Measurements from ENCODE around the gene KCNQ5. TPM values are rescaled to one million over a fixed set of nuclear protein-coding genes. Genes with fewer than 3 reads are reported as not detected.

KCNQ5 gene
- total RNA-seq, 4 donors from 2014 or later: 0.14 to 1.2 (median 0.48) TPM; not detected in 1

GRCh38 chr6:73030791-73031782 is 409.2 kb downstream of the KCNQ5 start:
- in situ Hi-C loops (cut with MboI; ENCODE audit: low pct_ligation_motif_present in 1 of 4, low pct_unique_long_range_greater_than_20kb in 1 of 4, low sequenced_read_pairs in 3 of 4): no loop called here
- TF ChIP-seq EP300 (IDR thresholded peaks at IDR 0.05; ENCODE audit: low read depth) (no peak), CTCF (IDR thresholded peaks at IDR 0.05) (no peak), POLR2A (IDR thresholded peaks at IDR 0.05) (no peak), POLR2AphosphoS5 (IDR thresholded peaks at IDR 0.05) (no peak)
- 76% methylated on average over 7 to 9 of the region's 9 CpGs for WGBS, 2 donors (ENCODE audit: low coverage in 1 of 2)
- Histone ChIP-seq H3K27me3 (no peaks in the 10 kb centered on the region), H3K9me3 (no peaks in the 10 kb centered on the region), H3K27ac (no peak overlapping the region), H3K4me1 (no peaks in the 10 kb centered on the region), H3K36me3 (no peaks in the 10 kb centered on the region), H3K4me3 (no peak overlapping the region)
- no peak for DNase-seq
- intact Hi-C loops (cut with DNase I; ENCODE audit: low total_unique reads): no loop called here

GRCh38 chr6:73032586-73032985 is 410.7 kb downstream of the KCNQ5 start:
- Histone ChIP-seq H3K4me3 (no peak overlapping the region), H3K36me3 (no peaks in the 10 kb centered on the region), H3K4me1 (no peaks in the 10 kb centered on the region), H3K27ac (no peak overlapping the region), H3K27me3 (no peaks in the 10 kb centered on the region), H3K9me3 (no peaks in the 10 kb centered on the region)
- no peak for DNase-seq
- in situ Hi-C loops (cut with MboI; ENCODE audit: low pct_ligation_motif_present in 1 of 4, low pct_unique_long_range_greater_than_20kb in 1 of 4, low sequenced_read_pairs in 3 of 4): no loop called here
- intact Hi-C loops (cut with DNase I; ENCODE audit: low total_unique reads): no loop called here
- WGBS, 2 donors (ENCODE audit: low coverage in 1 of 2): 73 to 88% methylated on average over 1 to 2 of the region's 2 CpGs
- TF ChIP-seq EP300 (IDR thresholded peaks at IDR 0.05; ENCODE audit: low read depth): no peak
- TF ChIP-seq POLR2AphosphoS5 (IDR thresholded peaks at IDR 0.05): no peak
- TF ChIP-seq CTCF (IDR thresholded peaks at IDR 0.05): no peak
- TF ChIP-seq POLR2A (IDR thresholded peaks at IDR 0.05): no peak

- H3K27me3 ChIP-seq: no peaks in the 10 kb centered on the region
- intact Hi-C loops (cut with DNase I; ENCODE audit: low total_unique reads): no loop called here
- H3K9me3 ChIP-seq: no peaks in the 10 kb centered on the region
- no peak overlapping the region for H3K4me3 ChIP-seq
- no peak for DNase-seq
- 74 to 79% methylated on average over 4 of the region's 4 CpGs for WGBS, 2 donors (ENCODE audit: low coverage in 1 of 2)
- H3K27ac ChIP-seq: no peak overlapping the region
- in situ Hi-C loops (cut with MboI; ENCODE audit: low pct_ligation_motif_present in 1 of 4, low pct_unique_long_range_greater_than_20kb in 1 of 4, low sequenced_read_pairs in 3 of 4): no loop called here
- no peaks in the 10 kb centered on the region for H3K4me1 ChIP-seq
- TF ChIP-seq EP300 (IDR thresholded peaks at IDR 0.05; ENCODE audit: low read depth) (no peak), POLR2A (IDR thresholded peaks at IDR 0.05) (no peak), CTCF (IDR thresholded peaks at IDR 0.05) (no peak)
- H3K36me3 ChIP-seq: no peaks in the 10 kb centered on the region
These were observed 414.8 kb downstream of the KCNQ5 start for GRCh38 chr6:73036689-73037088.

GRCh38 chr6:73041051-73041450 is 419.2 kb downstream of the KCNQ5 start:
- WGBS, 2 donors (ENCODE audit: low coverage in 1 of 2): 56 to 68% methylated on average over 3 of the region's 3 CpGs
- H3K27ac ChIP-seq: no peak overlapping the region
- in situ Hi-C loops (cut with MboI; ENCODE audit: low pct_ligation_motif_present in 1 of 4, low pct_unique_long_range_greater_than_20kb in 1 of 4, low sequenced_read_pairs in 3 of 4): no loop called here
- no peak for DNase-seq
- H3K27me3 ChIP-seq: no peaks in the 10 kb centered on the region
- TF ChIP-seq POLR2A (IDR thresholded peaks at IDR 0.05) (no peak), CTCF (IDR thresholded peaks at IDR 0.05) (no peak), POLR2AphosphoS5 (IDR thresholded peaks at IDR 0.05) (no peak), EP300 (IDR thresholded peaks at IDR 0.05; ENCODE audit: low read depth) (no peak)
- no peaks in the 10 kb centered on the region for H3K4me1 ChIP-seq
- H3K4me3 ChIP-seq: no peak overlapping the region
- H3K9me3 ChIP-seq: no peaks in the 10 kb centered on the region
- H3K36me3 ChIP-seq: no peaks in the 10 kb centered on the region
- intact Hi-C loops (cut with DNase I; ENCODE audit: low total_unique reads): loop anchor here (10.0 kb wide), 1 partner anchor 1644 kb away; no protein-coding TSS in a partner anchor

Data from transverse colon (tissue), 4 donors.